Measurements from ENCODE around the gene TMEM140.

TMEM140 gene

DNA sequence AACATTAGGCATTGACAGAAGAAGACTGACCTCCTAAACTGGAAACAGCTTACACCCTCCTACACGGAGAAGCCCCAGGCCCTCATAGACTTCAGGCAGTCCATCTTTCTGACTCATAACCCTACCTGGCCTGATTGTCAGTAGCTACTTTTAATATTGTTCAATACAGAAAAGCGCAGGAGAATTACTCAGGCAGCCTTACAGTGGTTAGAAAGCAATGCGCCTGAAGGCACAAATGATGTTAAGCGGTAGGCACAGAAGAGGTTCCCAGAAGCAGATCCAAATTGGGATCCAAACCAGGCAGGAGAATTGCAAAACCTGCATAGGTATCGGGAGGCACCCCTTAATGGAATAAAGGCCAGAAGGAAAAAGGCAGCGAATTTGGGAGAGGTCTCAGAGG is 28.1 kb downstream of the TMEM140 start:
- peaks cover 16% of the 10 kb centered on the region for H3K36me3 Mint-ChIP-seq (ENCODE audit: low read depth)
- H3K4me1 Mint-ChIP-seq (ENCODE audit: low read depth): peaks cover 6% of the 10 kb centered on the region
- no peaks in the 10 kb centered on the region for H3K27me3 Mint-ChIP-seq (ENCODE audit: low read depth)
- H3K9me3 Mint-ChIP-seq: peaks cover 18% of the 10 kb centered on the region
- no peak overlapping the region for H3K4me3 Mint-ChIP-seq
- H3K27ac Mint-ChIP-seq: no peak overlapping the region

DNA sequence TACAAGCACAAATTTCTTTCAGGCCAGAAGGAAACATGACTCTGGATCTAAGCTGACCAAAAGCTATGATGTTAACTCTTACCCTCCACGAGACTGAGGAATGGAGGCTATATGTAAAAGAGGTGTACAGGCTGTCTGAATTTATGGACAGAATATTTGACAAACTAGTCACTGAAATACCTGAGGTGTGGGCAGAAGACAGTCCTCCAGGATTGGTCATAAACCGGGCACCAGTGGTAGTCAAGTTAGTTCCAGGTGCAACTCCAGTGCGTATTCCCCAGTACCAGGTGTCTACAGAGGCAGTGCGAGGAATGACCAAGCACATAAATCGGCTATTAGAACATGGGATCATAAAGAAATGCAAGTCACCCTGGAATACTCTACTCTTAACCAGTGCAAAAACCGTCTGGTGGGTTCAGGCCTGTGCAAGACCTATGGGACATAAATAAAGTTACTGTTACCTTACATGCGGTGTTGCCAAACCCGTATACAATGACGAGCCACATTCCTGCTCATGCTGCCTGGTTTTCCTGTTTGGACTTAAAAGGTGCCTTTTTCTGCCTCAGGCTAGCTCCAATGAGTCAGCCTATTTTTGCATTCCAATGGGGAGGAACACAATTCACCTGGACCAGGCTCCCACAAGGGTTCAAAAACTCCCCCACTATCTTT is 29.3 kb downstream of the TMEM140 start:
- H3K27me3 Mint-ChIP-seq (ENCODE audit: low read depth): no peaks in the 10 kb centered on the region
- peaks cover 27% of the 10 kb centered on the region for H3K36me3 Mint-ChIP-seq (ENCODE audit: low read depth)
- H3K4me1 Mint-ChIP-seq (ENCODE audit: low read depth): peaks cover 3% of the 10 kb centered on the region
- H3K9me3 Mint-ChIP-seq: peaks cover 27% of the 10 kb centered on the region
- H3K27ac Mint-ChIP-seq: no peak overlapping the region
- no peak overlapping the region for H3K4me3 Mint-ChIP-seq

DNA sequence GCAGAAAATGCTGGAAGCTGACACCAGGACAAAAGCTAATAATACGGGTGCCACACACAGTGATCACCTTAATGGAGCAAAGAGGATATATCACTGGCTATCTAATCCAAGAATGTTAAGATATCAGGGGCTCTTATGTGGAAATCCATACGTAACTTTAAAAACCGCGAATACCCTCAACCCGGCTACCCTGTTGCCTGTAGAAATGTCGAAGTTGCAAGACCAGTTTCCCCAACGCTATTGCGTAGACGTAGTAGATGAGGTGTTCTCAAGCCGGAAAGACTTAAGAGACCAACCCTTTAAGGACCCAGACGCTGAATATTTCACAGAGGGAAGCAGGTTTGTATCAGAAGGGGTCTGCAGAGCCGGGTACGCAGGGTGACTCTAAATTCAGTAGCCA is 30.5 kb downstream of the TMEM140 start:
- Mint-ChIP-seq H3K27ac (no peak overlapping the region), H3K27me3 (ENCODE audit: low read depth) (no peaks in the 10 kb centered on the region), H3K9me3 (peaks cover 35% of the 10 kb centered on the region), H3K4me3 (no peak overlapping the region), H3K36me3 (ENCODE audit: low read depth) (peaks cover 39% of the 10 kb centered on the region), H3K4me1 (ENCODE audit: low read depth) (peaks cover 3% of the 10 kb centered on the region)

DNA sequence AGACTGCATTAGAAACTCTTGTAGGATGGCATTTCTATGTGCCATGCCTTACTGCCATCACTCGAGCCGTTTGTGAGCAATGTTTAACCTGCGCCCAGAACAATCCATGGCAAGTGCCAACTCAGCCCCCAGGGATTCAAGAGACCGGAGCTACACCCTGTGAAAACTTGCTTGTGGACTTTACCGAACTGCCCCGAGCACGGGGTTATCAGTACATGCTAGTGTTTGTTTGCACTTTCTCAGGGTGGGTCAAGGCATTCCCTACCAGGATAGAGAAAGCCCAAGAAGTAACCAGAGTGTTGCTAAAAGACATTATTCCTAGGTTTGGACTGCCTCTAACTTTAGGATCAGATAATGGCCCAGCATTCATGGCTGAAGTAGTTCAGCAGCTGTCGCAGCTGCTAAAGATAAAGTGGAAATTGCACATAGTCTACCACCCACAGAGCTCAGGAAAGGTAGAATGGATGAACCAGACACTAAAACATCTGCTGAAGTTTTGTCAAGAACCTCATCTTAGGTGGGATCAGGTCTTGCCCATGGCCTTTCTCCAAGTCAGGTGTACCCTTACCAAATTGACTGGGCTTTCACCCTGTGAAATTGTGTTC is 31.6 kb downstream of the TMEM140 start:
- H3K27ac Mint-ChIP-seq: no peak overlapping the region

DNA sequence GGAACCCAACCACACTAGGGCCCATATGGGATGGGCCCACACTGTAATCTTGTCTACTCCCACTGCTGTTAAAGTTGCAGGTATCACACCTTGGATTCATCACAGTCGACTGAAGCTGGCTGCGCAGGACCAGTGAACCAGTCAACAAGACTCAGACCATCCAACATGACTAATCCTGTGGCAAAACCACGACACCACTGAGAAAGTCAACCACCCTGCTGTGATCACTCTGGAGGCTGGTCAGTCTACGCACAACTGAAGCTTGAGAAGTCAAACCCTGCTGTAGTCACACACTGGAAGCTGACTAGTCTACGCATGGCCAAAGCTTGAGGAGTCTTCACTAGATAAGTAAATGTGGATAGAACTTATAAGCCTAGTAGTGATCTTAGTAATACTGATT is 32.2 kb downstream of the TMEM140 start:
- Mint-ChIP-seq H3K27me3 (ENCODE audit: low read depth) (no peaks in the 10 kb centered on the region), H3K9me3 (peaks cover 44% of the 10 kb centered on the region), H3K27ac (no peak overlapping the region), H3K4me3 (no peak overlapping the region), H3K4me1 (ENCODE audit: low read depth) (peaks cover 3% of the 10 kb centered on the region), H3K36me3 (ENCODE audit: low read depth) (peaks cover 51% of the 10 kb centered on the region)

More for the DNA sequence above, 31.6 kb downstream of the TMEM140 start:
- Mint-ChIP-seq H3K4me1 (ENCODE audit: low read depth) (peaks cover 3% of the 10 kb centered on the region), H3K4me3 (no peak overlapping the region), H3K9me3 (peaks cover 44% of the 10 kb centered on the region), H3K36me3 (ENCODE audit: low read depth) (peaks cover 49% of the 10 kb centered on the region), H3K27me3 (ENCODE audit: low read depth) (no peaks in the 10 kb centered on the region)

DNA sequence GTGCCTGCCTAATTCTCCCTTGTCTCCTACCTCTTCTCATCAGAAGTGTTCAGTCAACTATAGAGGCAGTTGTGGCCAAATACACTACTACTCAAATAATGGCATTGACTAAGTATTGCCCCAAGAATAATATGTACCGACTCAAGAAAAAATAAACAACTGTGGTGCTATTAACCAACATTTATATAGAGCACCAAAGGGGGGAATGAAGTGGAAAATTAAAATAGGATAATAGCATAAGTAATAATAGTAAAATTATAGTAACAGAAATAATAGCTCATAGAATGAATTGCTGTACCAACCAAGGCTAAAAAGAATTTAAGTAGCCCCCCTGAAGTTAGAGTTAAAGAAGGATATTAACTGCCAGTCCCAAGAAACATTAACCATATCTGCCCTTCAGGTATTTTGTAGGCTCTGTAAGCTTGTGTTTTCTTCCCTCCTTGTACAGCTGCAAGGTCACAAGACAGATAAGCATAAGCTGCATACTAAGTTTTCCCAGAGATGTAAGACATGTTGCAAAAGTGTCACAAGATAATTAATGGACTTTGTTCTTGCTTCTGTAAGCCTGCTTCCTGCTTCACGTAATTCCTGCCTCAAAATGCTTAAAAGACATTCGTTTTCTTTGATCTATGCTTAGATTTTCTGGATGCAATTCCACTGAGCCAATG is 33.5 kb downstream of the TMEM140 start:
- no peak overlapping the region for H3K27ac Mint-ChIP-seq
- no peaks in the 10 kb centered on the region for H3K27me3 Mint-ChIP-seq (ENCODE audit: low read depth)
- no peak overlapping the region for H3K4me3 Mint-ChIP-seq
- H3K4me1 Mint-ChIP-seq (ENCODE audit: low read depth): peaks cover 3% of the 10 kb centered on the region
- H3K9me3 Mint-ChIP-seq: peaks cover 44% of the 10 kb centered on the region
- peaks cover 56% of the 10 kb centered on the region for H3K36me3 Mint-ChIP-seq (ENCODE audit: low read depth)

DNA sequence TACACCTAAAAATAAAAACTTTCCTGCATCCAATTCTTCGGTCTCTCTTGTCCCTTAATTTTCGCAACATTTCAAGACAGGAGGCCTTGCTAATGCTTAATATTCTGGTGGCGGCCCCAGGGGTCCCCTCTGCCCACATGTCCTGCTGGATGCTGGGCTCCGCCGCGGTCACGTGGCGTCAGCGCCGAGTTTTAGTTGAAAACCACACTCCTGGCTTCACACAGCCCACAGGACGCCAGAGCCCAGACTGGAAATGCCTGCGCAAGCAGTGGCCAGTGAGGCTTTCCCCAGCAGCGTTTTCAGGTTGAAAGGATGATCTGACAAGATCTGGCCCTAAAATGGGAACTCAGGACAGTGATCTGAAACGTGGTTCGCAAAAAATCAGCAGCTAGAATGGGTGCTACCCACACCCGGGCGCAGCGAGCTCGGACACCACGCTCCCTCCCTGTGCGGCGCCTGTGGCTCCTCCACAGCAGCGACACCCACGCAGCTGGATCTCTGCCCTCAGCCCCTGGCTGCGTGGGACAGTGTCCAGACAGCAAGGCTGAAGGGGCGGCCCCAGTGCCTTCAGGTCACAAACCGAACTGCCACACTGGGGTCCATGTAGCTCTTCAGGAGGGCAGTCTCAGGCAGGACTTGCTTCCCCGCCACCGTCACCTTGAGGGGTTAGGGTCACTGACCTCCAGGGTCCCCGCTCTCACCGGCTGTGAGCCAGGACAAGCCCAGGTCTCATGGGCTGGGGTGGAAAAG is 34.2 kb downstream of the TMEM140 start:
- H3K4me3 Mint-ChIP-seq: no peak overlapping the region
- H3K27me3 Mint-ChIP-seq (ENCODE audit: low read depth): no peaks in the 10 kb centered on the region
- peaks cover 3% of the 10 kb centered on the region for H3K4me1 Mint-ChIP-seq (ENCODE audit: low read depth)
- H3K36me3 Mint-ChIP-seq (ENCODE audit: low read depth): peaks cover 57% of the 10 kb centered on the region
- peaks cover 44% of the 10 kb centered on the region for H3K9me3 Mint-ChIP-seq
- no peak overlapping the region for H3K27ac Mint-ChIP-seq

DNA sequence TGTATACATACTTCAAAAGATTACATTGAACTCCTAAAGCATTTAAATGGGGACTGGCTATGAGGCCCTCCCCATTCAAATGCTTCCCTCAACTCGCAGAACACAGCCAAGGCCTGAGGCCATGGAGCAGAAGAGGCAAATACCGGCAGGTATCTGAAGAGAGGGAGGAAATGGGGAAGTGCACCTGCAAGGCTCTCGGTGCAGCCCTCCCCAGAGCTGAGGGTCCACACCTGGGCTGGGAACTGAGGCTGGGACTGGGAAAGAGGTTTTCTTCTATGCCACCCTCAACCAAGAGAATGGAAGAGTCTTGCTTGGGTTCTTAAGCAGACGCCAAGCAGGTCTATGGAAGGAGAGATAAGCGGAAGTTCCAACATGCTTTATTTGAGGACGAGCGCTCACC is 35.6 kb downstream of the TMEM140 start:
- Mint-ChIP-seq H3K27ac (no peak overlapping the region), H3K9me3 (peaks cover 44% of the 10 kb centered on the region), H3K4me3 (no peak overlapping the region), H3K36me3 (ENCODE audit: low read depth) (peaks cover 63% of the 10 kb centered on the region), H3K4me1 (ENCODE audit: low read depth) (peaks cover 5% of the 10 kb centered on the region), H3K27me3 (ENCODE audit: low read depth) (no peaks in the 10 kb centered on the region)

DNA sequence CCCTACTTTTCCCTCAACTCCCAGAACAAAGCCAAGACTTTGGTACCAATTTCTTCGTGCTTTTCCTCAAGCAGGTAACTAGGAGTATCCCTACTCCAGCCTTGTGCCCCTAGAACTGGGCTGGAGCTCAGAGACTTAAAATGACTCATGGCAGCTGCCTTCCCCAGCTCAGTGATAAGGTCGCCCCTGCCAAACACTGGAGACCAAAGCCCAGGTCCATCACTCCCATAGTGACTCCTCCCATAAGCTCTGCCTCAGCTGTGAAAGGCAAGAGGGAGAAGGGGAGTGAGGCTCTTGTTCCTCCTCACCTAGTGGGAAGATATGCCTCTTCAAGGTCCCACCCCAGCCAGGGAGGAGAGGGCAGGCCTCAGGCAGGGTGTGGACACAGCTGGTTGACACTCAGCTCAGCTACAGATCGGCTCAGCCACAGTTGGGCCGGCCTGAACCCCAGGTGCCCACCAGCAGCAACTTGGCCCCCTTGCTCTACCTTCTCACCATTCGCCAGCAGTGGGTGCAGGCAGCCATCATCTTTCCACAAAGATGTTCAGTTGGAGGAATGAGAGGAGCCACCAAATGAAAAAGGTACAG is 36.5 kb downstream of the TMEM140 start:
- H3K4me1 Mint-ChIP-seq (ENCODE audit: low read depth): peaks cover 8% of the 10 kb centered on the region
- H3K4me3 Mint-ChIP-seq: no peak overlapping the region
- H3K36me3 Mint-ChIP-seq (ENCODE audit: low read depth): peaks cover 58% of the 10 kb centered on the region
- no peaks in the 10 kb centered on the region for H3K27me3 Mint-ChIP-seq (ENCODE audit: low read depth)
- H3K9me3 Mint-ChIP-seq: peaks cover 38% of the 10 kb centered on the region
- H3K27ac Mint-ChIP-seq: no peak overlapping the region

DNA sequence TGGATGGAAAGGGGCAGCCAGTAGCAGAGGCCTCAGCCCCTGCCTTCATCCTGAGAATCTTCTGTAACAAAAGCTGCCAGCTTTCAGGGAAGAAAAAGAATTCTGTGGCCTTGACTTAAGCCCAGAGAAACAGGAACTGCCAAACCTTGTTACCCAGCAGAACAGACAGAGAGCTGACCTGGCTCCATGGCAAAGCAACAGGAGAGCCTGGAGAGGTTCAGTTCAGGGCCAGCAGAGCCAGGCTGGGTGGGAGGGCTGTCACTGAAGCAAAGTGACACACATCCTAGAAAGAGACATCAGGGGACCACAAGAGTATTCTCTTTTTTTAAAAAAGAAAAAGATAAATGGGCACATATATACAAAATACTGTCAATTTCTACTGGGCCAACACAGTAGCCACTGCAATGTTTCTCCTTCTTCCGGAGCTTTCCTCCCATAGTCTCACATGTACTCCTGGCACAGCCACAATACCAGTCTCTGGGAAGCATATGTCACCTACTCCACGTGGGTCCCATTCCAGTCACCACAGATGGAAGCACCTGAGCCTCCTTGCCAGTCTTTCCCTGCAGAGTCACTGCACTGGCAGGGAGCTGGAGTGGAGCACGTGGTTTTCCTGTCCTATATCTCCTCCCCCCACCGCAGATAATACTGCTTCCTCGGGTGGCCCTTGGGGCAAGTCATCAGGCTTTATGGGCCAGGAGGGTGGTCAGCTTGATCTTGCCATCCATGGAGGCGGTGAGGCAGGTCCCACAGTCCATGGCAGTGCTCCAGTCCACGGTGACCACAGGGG is 37.8 kb downstream of the TMEM140 start:
- Mint-ChIP-seq H3K36me3 (ENCODE audit: low read depth) (peaks cover 55% of the 10 kb centered on the region), H3K27me3 (ENCODE audit: low read depth) (no peaks in the 10 kb centered on the region), H3K4me1 (ENCODE audit: low read depth) (peaks cover 5% of the 10 kb centered on the region), H3K27ac (no peak overlapping the region), H3K4me3 (no peak overlapping the region), H3K9me3 (peaks cover 27% of the 10 kb centered on the region)

DNA sequence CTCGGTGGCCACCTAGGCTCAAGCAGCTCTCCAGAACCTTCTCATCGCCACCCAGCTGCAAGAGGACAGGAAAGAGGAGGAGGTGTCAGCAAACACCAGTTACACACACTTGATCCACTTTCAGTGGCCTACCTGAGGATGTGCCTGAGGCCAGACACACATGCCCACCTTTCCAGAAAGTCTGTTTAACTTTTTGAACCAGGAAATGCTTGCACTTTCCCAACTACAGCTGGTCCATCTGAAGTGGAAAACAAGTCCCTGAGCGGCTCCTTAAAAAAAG is 38.3 kb downstream of the TMEM140 start:
- Mint-ChIP-seq H3K4me3 (no peak overlapping the region), H3K36me3 (ENCODE audit: low read depth) (peaks cover 54% of the 10 kb centered on the region), H3K9me3 (peaks cover 24% of the 10 kb centered on the region), H3K27ac (no peak overlapping the region), H3K4me1 (ENCODE audit: low read depth) (peaks cover 5% of the 10 kb centered on the region), H3K27me3 (ENCODE audit: low read depth) (no peaks in the 10 kb centered on the region)

DNA sequence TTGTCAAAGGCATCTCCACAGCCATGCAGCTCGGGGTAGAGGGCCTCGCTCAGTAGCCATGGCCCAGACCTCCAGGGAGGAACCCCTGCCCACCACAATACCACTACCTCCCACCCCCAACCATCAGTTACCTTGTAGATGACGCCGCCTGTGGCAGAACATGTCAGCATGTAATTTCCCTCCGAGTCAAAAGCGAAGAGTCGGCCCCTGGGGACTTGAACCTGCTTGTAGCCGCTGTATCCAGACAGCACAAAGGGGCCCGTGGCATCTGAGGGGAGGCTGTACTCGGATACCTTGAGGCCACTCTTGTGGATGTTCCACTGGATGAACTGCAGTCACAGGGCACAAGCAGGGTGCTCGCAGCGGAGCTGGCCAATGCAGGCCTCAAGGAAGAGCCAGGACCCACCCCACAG is 39.0 kb downstream of the TMEM140 start:
- Mint-ChIP-seq H3K36me3 (ENCODE audit: low read depth) (peaks cover 52% of the 10 kb centered on the region), H3K4me3 (no peak overlapping the region), H3K27ac (peak overlapping the region; percentile 17), H3K9me3 (peaks cover 17% of the 10 kb centered on the region), H3K27me3 (ENCODE audit: low read depth) (no peaks in the 10 kb centered on the region), H3K4me1 (ENCODE audit: low read depth) (peaks cover 5% of the 10 kb centered on the region)

DNA sequence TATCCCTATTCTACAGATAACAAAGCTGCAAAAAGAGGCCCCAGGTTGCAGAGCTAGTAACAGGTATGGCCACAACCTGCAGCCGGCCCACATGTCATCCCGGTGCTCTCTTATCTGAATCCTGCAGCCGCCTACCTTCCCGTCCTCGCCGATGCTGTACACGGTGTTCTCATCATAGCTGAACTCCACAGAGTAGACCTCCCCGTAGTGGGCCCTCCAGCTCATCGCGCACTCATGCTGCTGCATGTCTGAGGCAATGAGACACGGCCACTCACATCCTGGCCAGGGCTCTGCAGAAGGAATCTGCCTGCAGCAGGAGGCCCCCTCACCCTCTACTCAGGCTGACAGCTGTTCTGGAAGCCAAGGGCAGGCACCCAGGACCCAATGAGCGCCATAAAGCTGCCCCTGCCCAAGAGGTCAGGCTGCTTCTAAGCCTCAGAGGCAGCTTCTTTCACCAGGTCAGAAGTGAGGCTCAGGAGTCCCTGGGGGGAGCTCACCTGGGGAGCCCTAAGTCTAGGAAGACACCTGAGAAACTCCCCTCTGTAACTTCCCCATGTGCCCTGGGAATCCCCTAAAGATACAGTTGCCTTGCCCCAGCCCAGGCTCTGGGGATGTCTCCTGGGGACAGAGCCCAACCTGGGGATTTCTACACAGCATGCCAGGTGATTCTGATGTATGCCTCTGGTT is 40.6 kb downstream of the TMEM140 start:
- H3K27ac Mint-ChIP-seq: no peak overlapping the region
- peaks cover 43% of the 10 kb centered on the region for H3K36me3 Mint-ChIP-seq (ENCODE audit: low read depth)
- H3K9me3 Mint-ChIP-seq: peaks cover 9% of the 10 kb centered on the region
- peaks cover 5% of the 10 kb centered on the region for H3K4me1 Mint-ChIP-seq (ENCODE audit: low read depth)
- H3K27me3 Mint-ChIP-seq (ENCODE audit: low read depth): no peaks in the 10 kb centered on the region
- H3K4me3 Mint-ChIP-seq: no peak overlapping the region
